DND-41 (cell line): ENCODE results near the gene DESI1.

ENCODE experiments used
- ATAC-seq: fragments of 200-7000 bp; cut with Tn5 transposase; 3 replicates; pipeline ENCODE4 v1.9.1; 2021; ENCODE audit warnings: low read depth; ENCODE audit not compliant: insufficient read depth
- DNase-seq: peaks from one replicate; pipeline ENCODE4 v3.0.0-alpha.2; 2020
- H2AFZ ChIP-seq: 2 replicates; pipeline ENCODE4 v1.6.0; 2012; ENCODE audit warnings: low read depth, low read length
- H3K27ac ChIP-seq: 2 replicates; pipeline ENCODE4 v1.5.1; 2012; ENCODE audit warnings: low read length, inconsistent platforms
- H3K27me3 ChIP-seq: fragments of 200-600 bp; sonication (generic); 2 replicates; pipeline ENCODE4 v1.6.0; 2012; ENCODE audit warnings: low read length, mild to moderate bottlenecking, inconsistent platforms; ENCODE audit not compliant: insufficient read depth, poor library complexity
- H3K36me3 ChIP-seq: 2 replicates; pipeline ENCODE4 v1.5.1; 2012; ENCODE audit warnings: low read length, inconsistent platforms; ENCODE audit not compliant: insufficient read depth
- H3K4me1 ChIP-seq: 2 replicates; pipeline ENCODE4 v1.5.1; 2012; ENCODE audit warnings: mild to moderate bottlenecking, low read length; ENCODE audit not compliant: insufficient read depth
- H3K4me2 ChIP-seq: 2 replicates; pipeline ENCODE4 v1.6.0; 2012; ENCODE audit warnings: mild to moderate bottlenecking, moderate library complexity, low read length, inconsistent platforms; ENCODE audit not compliant: insufficient read depth
- H3K4me3 ChIP-seq, 2 experiments: fragments of 200-600 bp in 1 of 2; shearing (Covaris generic) in 1 of 2; 2 replicates each; pipeline ENCODE4 v1.5.1; 2012 to 2016; ENCODE audit warnings: inconsistent platforms in 2 of 2, low read length in 2 of 2, mild to moderate bottlenecking in 2 of 2, low read depth in 1 of 2, moderate library complexity in 1 of 2
- H3K79me2 ChIP-seq: 2 replicates; pipeline ENCODE4 v1.6.0; 2012; ENCODE audit warnings: low read length, inconsistent platforms; ENCODE audit not compliant: insufficient read depth
- H3K9ac ChIP-seq: 2 replicates; pipeline ENCODE4 v1.6.0; 2012; ENCODE audit warnings: low read depth, mild to moderate bottlenecking, inconsistent platforms, low read length, moderate library complexity
- H3K9me3 ChIP-seq: 2 replicates; pipeline ENCODE4 v1.5.1; 2012; ENCODE audit warnings: low read length, moderate library complexity, mild to moderate bottlenecking, inconsistent platforms; ENCODE audit not compliant: insufficient read depth, severe bottlenecking
- H4K20me1 ChIP-seq: 2 replicates; pipeline ENCODE4 v1.6.0; 2012; ENCODE audit warnings: low read length; ENCODE audit not compliant: insufficient read depth
- CTCF ChIP-seq: IDR thresholded peaks from 2 replicates; pipeline ENCODE4 v1.5.1; 2012; ENCODE audit warnings: borderline replicate concordance, low read length, moderate library complexity, mild to moderate bottlenecking; ENCODE audit not compliant: poor library complexity, severe bottlenecking; ENCODE audit errors: extremely low read depth
- EZH2 ChIP-seq: IDR thresholded peaks from 3 replicates; pipeline ENCODE4 v1.6.1; 2012; ENCODE audit warnings: borderline replicate concordance, low read depth, mild to moderate bottlenecking, moderate library complexity, low read length, inconsistent platforms; ENCODE audit not compliant: severe bottlenecking

The DESI1 gene

GRCh38 chr22:41551877-41552582 is 68.8 kb downstream of the DESI1 start:
- Histone ChIP-seq H3K36me3 (no peaks in the 10 kb centered on the region), H3K27me3 (peaks cover 4% of the 10 kb centered on the region), H3K4me3 (no peak overlapping the region), H3K79me2 (no peaks in the 10 kb centered on the region), H3K27ac (no peak overlapping the region), H3K9ac (no peak overlapping the region), H3K4me2 (no peak overlapping the region), H2AFZ (no peak overlapping the region), H3K9me3 (no peaks in the 10 kb centered on the region), H3K4me1 (no peaks in the 10 kb centered on the region), H4K20me1 (no peaks in the 10 kb centered on the region)
- DNase-seq: no peak
- TF ChIP-seq CTCF (no peak), EZH2 (no peak)
- no peak for ATAC-seq

- DNase-seq: no peak
- Histone ChIP-seq H3K9ac (no peak overlapping the region), H3K27me3 (peaks cover 4% of the 10 kb centered on the region), H4K20me1 (no peaks in the 10 kb centered on the region), H3K27ac (no peak overlapping the region), H3K79me2 (no peaks in the 10 kb centered on the region), H3K36me3 (no peaks in the 10 kb centered on the region), H2AFZ (no peak overlapping the region), H3K4me1 (no peaks in the 10 kb centered on the region), H3K9me3 (no peaks in the 10 kb centered on the region), H3K4me3 (no peak overlapping the region), H3K4me2 (no peak overlapping the region)
- no peak for TF ChIP-seq CTCF
- TF ChIP-seq EZH2: no peak
- no peak for ATAC-seq
Observed at GRCh38 chr22:41550952-41551491, 69.8 kb downstream of the DESI1 start.

GRCh38 chr22:41548830-41549211 is 72.0 kb downstream of the DESI1 start:
- Histone ChIP-seq H3K9me3 (no peaks in the 10 kb centered on the region), H3K9ac (no peak overlapping the region), H3K36me3 (peaks cover 3% of the 10 kb centered on the region; the same call in 1 of the 2 replicates), H3K27me3 (peaks cover 4% of the 10 kb centered on the region), H4K20me1 (no peaks in the 10 kb centered on the region), H3K4me2 (no peak overlapping the region), H2AFZ (no peak overlapping the region), H3K4me1 (peaks cover 8% of the 10 kb centered on the region), H3K27ac (no peak overlapping the region), H3K4me3 (no peak overlapping the region), H3K79me2 (peaks cover 4% of the 10 kb centered on the region)
- TF ChIP-seq EZH2 (no peak), CTCF (no peak)
- DNase-seq (no peak), ATAC-seq (no peak)
